RWPE1 (cell line): ENCODE results near the gene STH.

Experiments used
- CTCF ChIA-PET: fragments of 350-600 bp; sonication (Branson Sonifier 250); formaldehyde crosslinking; extraction: SDS; loops from one replicate; lab custom pipeline; 2021; lab: Yijun Ruan, JAX
- POLR2A ChIA-PET: fragments of 400-600 bp; formaldehyde crosslinking; extraction: SDS; loops from one replicate; lab custom pipeline; 2020; ENCODE audit warnings: antibody characterized with exemption; ENCODE audit not compliant: low non-redundant PET; lab: Yijun Ruan, JAX
- DNase-seq: peaks from one replicate; pipeline ENCODE4 v3.0.0; 2012; ENCODE audit warnings: low spot score
- H3K27ac ChIP-seq: fragments of 450-650 bp; 2 replicates; pipeline ENCODE4 v1.5.1; 2017
- CTCF ChIP-seq: fragments of 450-650 bp; conservative IDR thresholded peaks from 2 replicates; pipeline ENCODE4 v1.5.1; 2017; ENCODE audit warnings: low read depth, mild to moderate bottlenecking

STH gene

GRCh38 chr17:46030752-46031151 is 31.7 kb downstream of the STH start:
- CTCF ChIA-PET, result no interaction called here
- DNase-seq, result no peak
- H3K27ac ChIP-seq, result no peak overlapping the region
- no peak for TF ChIP-seq CTCF
- POLR2A ChIA-PET, result no interaction called here

- CTCF ChIA-PET, result interaction anchor here (0.6 kb wide), 1 partner anchor 156 kb away, joined by 4 read pairs; no protein-coding TSS in a partner anchor
- POLR2A ChIA-PET, result no interaction called here
- H3K27ac ChIP-seq, result no peak overlapping the region
- no peak for TF ChIP-seq CTCF
- no peak for DNase-seq
These were observed 32.4 kb downstream of the STH start for GRCh38 chr17:46031440-46031839.

- CTCF ChIA-PET, result interaction anchor here (0.6 kb wide), 1 partner anchor 156 kb away, joined by 4 read pairs; no protein-coding TSS in a partner anchor
- POLR2A ChIA-PET, result no interaction called here
- no peak for TF ChIP-seq CTCF
- no peak overlapping the region for H3K27ac ChIP-seq
- DNase-seq, result no peak
These were observed 32.9 kb downstream of the STH start for GRCh38 chr17:46031920-46032319.

GRCh38 chr17:46032909-46033308 is 33.9 kb downstream of the STH start:
- H3K27ac ChIP-seq, result no peak overlapping the region
- CTCF ChIA-PET, result no interaction called here
- no peak for DNase-seq
- POLR2A ChIA-PET, result no interaction called here
- TF ChIP-seq CTCF, result no peak

- POLR2A ChIA-PET, result no interaction called here
- no peak overlapping the region for H3K27ac ChIP-seq
- DNase-seq, result no peak
- TF ChIP-seq CTCF, result no peak
- CTCF ChIA-PET, result no interaction called here
These were observed 34.3 kb downstream of the STH start for GRCh38 chr17:46033392-46033791.

GRCh38 chr17:46035112-46035818 is 36.2 kb downstream of the STH start:
- POLR2A ChIA-PET, result no interaction called here
- TF ChIP-seq CTCF, result no peak
- CTCF ChIA-PET, result interaction anchor here (0.6 kb wide), 2 partner anchors 118 to 395 kb away, joined by 3 read pairs; no protein-coding TSS in a partner anchor

More at GRCh38 chr17:46035112-46035818, 36.2 kb downstream of the STH start:
- no peak for DNase-seq
- H3K27ac ChIP-seq, result no peak overlapping the region
